ENCODE data around the gene DRGX. TPM values are rescaled to one million over a fixed set of nuclear protein-coding genes. Genes with fewer than 3 reads are reported as not detected.

Gene DRGX
- total and polyA plus RNA-seq, 9 donors = not detected

GRCh38 chr10:49318755-49319154, 77.1 kb downstream of the DRGX start:
- intact Hi-C loops (cut with DNase I) = no loop called here
- TF ChIP-seq EP300 (IDR thresholded peaks at IDR 0.05) = no peak
- no peak for TF ChIP-seq CTCF (IDR thresholded peaks at IDR 0.05)
- no peak for TF ChIP-seq POLR2A (IDR thresholded peaks at IDR 0.05)
- DNase-seq = no peak
- Histone ChIP-seq H3K36me3 (no peaks in the 10 kb centered on the region), H3K27ac (no peak overlapping the region), H3K27me3 (no peaks in the 10 kb centered on the region), H3K4me1 (ENCODE audit: insufficient read depth) (no peaks in the 10 kb centered on the region), H3K9me3 (no peaks in the 10 kb centered on the region), H3K4me3 (no peak overlapping the region)

- Histone ChIP-seq H3K4me1 (ENCODE audit: insufficient read depth) (no peaks in the 10 kb centered on the region), H3K36me3 (no peaks in the 10 kb centered on the region), H3K27ac (no peak overlapping the region), H3K27me3 (no peaks in the 10 kb centered on the region), H3K4me3 (no peak overlapping the region), H3K9me3 (no peaks in the 10 kb centered on the region)
- WGBS, 3 donors = 85 to 92% (median 90%) methylated on average over 6 of the region's 6 CpGs
- TF ChIP-seq POLR2A (IDR thresholded peaks at IDR 0.05) (no peak), CTCF (IDR thresholded peaks at IDR 0.05) (no peak), EP300 (IDR thresholded peaks at IDR 0.05) (no peak)
- intact Hi-C loops (cut with DNase I) = no loop called here
- DNase-seq = no peak
Observed at GRCh38 chr10:49318028-49318427, 77.9 kb downstream of the DRGX start.

- Histone ChIP-seq H3K27ac (no peak overlapping the region), H3K9me3 (no peaks in the 10 kb centered on the region), H3K36me3 (no peaks in the 10 kb centered on the region), H3K27me3 (no peaks in the 10 kb centered on the region), H3K4me3 (no peak overlapping the region), H3K4me1 (ENCODE audit: insufficient read depth) (no peaks in the 10 kb centered on the region)
- TF ChIP-seq POLR2A (IDR thresholded peaks at IDR 0.05) = no peak
- no peak for TF ChIP-seq EP300 (IDR thresholded peaks at IDR 0.05)
- no peak for TF ChIP-seq CTCF (IDR thresholded peaks at IDR 0.05)
- intact Hi-C loops (cut with DNase I) = no loop called here
- 89 to 94% (median 89%) methylated on average over 5 of the region's 5 CpGs for WGBS, 3 donors
- DNase-seq = no peak
Observed at GRCh38 chr10:49314806-49315205, 81.1 kb downstream of the DRGX start.

Other genes starting within 250 kb of the DRGX start
- 10 to 100 TPM in 1 of 7 donors, 1 to 10 TPM in 6; 1.5 to 17.1 (median 4.3) TPM for gene TMEM273, start 207.7 kb downstream of the DRGX start, total RNA-seq
- gene TMEM273, start 207.7 kb downstream of the DRGX start, polyA plus RNA-seq = 10 to 100 TPM; 17.4 to 25.2 TPM
- under 1 TPM in 1 of 7 donors, not detected in 6; 0.03 TPM for gene C10orf71, start 96.9 kb downstream of the DRGX start, total RNA-seq
- under 1 TPM; 0.01 to 0.03 TPM for gene C10orf71, start 96.9 kb downstream of the DRGX start, polyA plus RNA-seq
- gene ERCC6, start 143.0 kb upstream of the DRGX start, total RNA-seq = 10 to 100 TPM in 6 of 7 donors, 1 to 10 TPM in 1; 7.1 to 24.1 (median 20.6) TPM
- gene ERCC6, start 143.0 kb upstream of the DRGX start, polyA plus RNA-seq = 1 to 10 TPM; 6.8 to 9.7 TPM
- gene SLC18A3, start 214.2 kb upstream of the DRGX start, total RNA-seq = not detected
- not detected for gene SLC18A3, start 214.2 kb upstream of the DRGX start, polyA plus RNA-seq
- gene CHAT, start 217.9 kb upstream of the DRGX start, total RNA-seq = not detected
- not detected for gene CHAT, start 217.9 kb upstream of the DRGX start, polyA plus RNA-seq